GM10847 (cell line): Measurements from ENCODE around the gene RAD54L.

ENCODE experiments used
- POLR2A ChIP-seq: IDR thresholded peaks from 2 replicates; pipeline ENCODE4 v1.6.1; 2011; ENCODE audit not compliant: insufficient read length; ENCODE audit errors: extremely low read depth

Gene RAD54L

GRCh38 chr1:46247436-46248121 is at the start of gene RAD54L:
Gene RAD54L, plus strand, starts transcription at chr1:46247763. Its CDS starts 643 bp downstream, at chr1:46248406.
- TF ChIP-seq POLR2A = peak; percentile 56

GRCh38 chr1:46197964-46198811 is 49.4 kb upstream of the RAD54L start, which contains the start of gene POMGNT1:
Gene POMGNT1, minus strand, starts transcription at chr1:46198434. Its CDS starts 613 bp downstream, at chr1:46197821.
- TF ChIP-seq POLR2A = peak; percentile 57

DNA sequence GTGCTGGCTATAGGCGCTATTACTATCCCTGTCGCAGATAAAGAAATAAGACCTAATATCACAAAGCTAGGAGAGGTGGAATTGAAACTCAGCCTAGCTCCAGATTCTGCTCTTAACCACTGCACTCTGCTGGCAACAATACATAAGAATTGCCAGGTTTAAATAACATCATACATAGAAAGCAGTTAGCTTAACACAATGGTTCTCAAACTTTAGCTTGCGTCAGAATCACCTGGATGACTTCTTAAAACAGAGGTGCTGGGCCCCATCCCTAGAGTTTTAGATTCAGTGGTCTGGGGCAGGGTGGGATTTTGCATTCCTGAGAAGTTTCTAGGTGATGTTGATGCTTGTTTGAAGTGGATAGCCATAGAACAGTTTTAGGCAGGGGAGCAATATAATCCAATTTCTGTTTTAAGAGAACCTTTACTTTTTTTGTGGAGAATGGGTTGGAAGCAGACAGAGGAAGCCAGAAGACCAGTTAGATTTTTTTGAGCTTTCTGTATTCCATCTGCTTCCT is 48.3 kb upstream of the RAD54L start:
- no peak for TF ChIP-seq POLR2A

- no peak for TF ChIP-seq POLR2A
Observed at GRCh38 chr1:46203738-46204405, 43.7 kb upstream of the RAD54L start.

- TF ChIP-seq POLR2A = no peak
Observed at GRCh38 chr1:46204406-46204742, 43.2 kb upstream of the RAD54L start.

GRCh38 chr1:46205141-46205540 is 42.4 kb upstream of the RAD54L start:
- no peak for TF ChIP-seq POLR2A

- TF ChIP-seq POLR2A = no peak
Observed at GRCh38 chr1:46205791-46206190, 41.8 kb upstream of the RAD54L start.

GRCh38 chr1:46206399-46206798 is 41.2 kb upstream of the RAD54L start:
- TF ChIP-seq POLR2A = no peak

DNA sequence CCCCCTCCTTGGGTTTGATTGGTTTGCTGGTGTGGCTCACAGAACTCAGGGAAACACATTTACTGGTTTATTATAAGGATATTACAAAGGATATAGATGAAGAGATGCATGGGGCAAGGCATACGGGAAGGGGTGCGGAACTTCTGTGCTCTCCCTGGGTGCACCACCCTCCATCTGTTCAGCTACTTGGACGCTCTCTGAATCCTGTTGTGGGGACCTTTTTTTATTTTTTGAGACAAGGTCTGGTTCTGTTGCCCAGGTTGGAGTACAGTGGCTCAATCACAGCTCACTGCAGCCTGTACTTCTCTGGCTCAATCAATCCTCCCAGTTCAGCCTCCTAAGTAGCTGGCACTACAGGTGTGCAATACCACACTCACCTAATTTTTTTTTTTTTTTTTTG is 37.0 kb upstream of the RAD54L start:
- TF ChIP-seq POLR2A = no peak

- TF ChIP-seq POLR2A = no peak
Observed at GRCh38 chr1:46211051-46211450, 36.5 kb upstream of the RAD54L start.

- TF ChIP-seq POLR2A = no peak
Observed at GRCh38 chr1:46215504-46215903, 32.1 kb upstream of the RAD54L start.

GRCh38 chr1:46218443-46218842 is 29.1 kb upstream of the RAD54L start:
- no peak for TF ChIP-seq POLR2A

GRCh38 chr1:46219551-46220520 is 27.7 kb upstream of the RAD54L start:
- no peak for TF ChIP-seq POLR2A

DNA sequence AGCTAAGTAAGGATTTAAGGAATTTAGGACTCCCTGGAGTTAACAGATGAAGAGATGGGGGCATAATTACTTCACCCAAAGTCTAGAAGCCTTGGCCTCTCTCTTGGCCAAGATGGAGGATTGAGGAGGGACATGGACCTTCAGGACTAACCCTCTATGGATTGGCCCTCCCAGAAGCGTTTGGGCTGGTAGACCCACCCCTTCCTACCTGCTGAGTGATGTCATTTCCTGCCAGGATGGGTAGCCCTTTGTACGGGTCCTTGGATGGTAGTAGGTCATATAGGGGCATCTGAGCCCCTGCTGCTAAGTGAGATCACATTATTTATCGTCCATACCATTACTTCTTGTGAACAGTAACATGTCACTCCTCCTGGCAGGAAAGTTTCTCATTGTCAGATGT is 26.8 kb upstream of the RAD54L start:
- TF ChIP-seq POLR2A = no peak
